ENCODE measurements around the gene FGFR2.

The FGFR2 gene

GRCh38 chr10:121572859-121573537, 25.2 kb downstream of the FGFR2 start:
- H2BK120ac ChIP-seq (ENCODE audit: low read depth, low read length), result no peak overlapping the region
- H3K56ac ChIP-seq (ENCODE audit: low read length), result peak overlapping the region; percentile 7
- H2AK5ac ChIP-seq (ENCODE audit: low read length), result no peak overlapping the region
- H3K27ac ChIP-seq (ENCODE audit: low read depth, low read length), result no peak overlapping the region
- no peak overlapping the region for H3K4ac ChIP-seq (ENCODE audit: low read depth, low read length)
- no peak overlapping the region for H3K4me2 ChIP-seq (ENCODE audit: low read length)
- H2BK15ac ChIP-seq (replicated peaks; ENCODE audit: low read depth), result no peak overlapping the region
- WGBS (ENCODE audit: extremely low coverage, insufficient coverage, low lambda C conversion rate), result no CpG with 5 or more reads among the region's 14 CpGs
- H3K79me2 ChIP-seq (ENCODE audit: control insufficient read depth, insufficient read depth, low read length), result peaks cover 21% of the 10 kb centered on the region
- no peak overlapping the region for H3K18ac ChIP-seq (ENCODE audit: low read length)
- H2BK5ac ChIP-seq (ENCODE audit: low read length), result no peak overlapping the region
- H4K8ac ChIP-seq (ENCODE audit: low read depth, low read length), result no peak overlapping the region
- no peak overlapping the region for H3K9ac ChIP-seq (ENCODE audit: low read length)
- H3K4me3 ChIP-seq (ENCODE audit: low read length), result no peak overlapping the region
- H3K23ac ChIP-seq (ENCODE audit: low read length), result peak overlapping the region; percentile 39
- H3K36me3 ChIP-seq (ENCODE audit: control insufficient read depth, insufficient read depth, low read length), result no peaks in the 10 kb centered on the region
- H3K27me3 ChIP-seq (ENCODE audit: insufficient read depth, low read length, poor library complexity), result no peaks in the 10 kb centered on the region
- peaks cover 2% of the 10 kb centered on the region for H3K4me1 ChIP-seq (ENCODE audit: control insufficient read depth, low read depth, low read length)
- H3K79me1 ChIP-seq (ENCODE audit: low read length), result peaks cover 2% of the 10 kb centered on the region
- no peak for DNase-seq
- H4K5ac ChIP-seq (ENCODE audit: low read length), result no peak overlapping the region

- Histone ChIP-seq H3K9ac (ENCODE audit: low read length) (no peak overlapping the region), H3K36me3 (ENCODE audit: control insufficient read depth, insufficient read depth, low read length) (no peaks in the 10 kb centered on the region), H3K4ac (ENCODE audit: low read depth, low read length) (no peak overlapping the region), H3K27me3 (ENCODE audit: insufficient read depth, low read length, poor library complexity) (no peaks in the 10 kb centered on the region), H4K8ac (ENCODE audit: low read depth, low read length) (no peak overlapping the region), H2BK120ac (ENCODE audit: low read depth, low read length) (no peak overlapping the region), H2AK5ac (ENCODE audit: low read length) (no peak overlapping the region), H3K18ac (ENCODE audit: low read length) (no peak overlapping the region), H3K4me1 (ENCODE audit: control insufficient read depth, low read depth, low read length) (peaks cover 2% of the 10 kb centered on the region), H3K27ac (ENCODE audit: low read depth, low read length) (no peak overlapping the region), H2BK15ac (replicated peaks; ENCODE audit: low read depth) (no peak overlapping the region), H3K79me1 (ENCODE audit: low read length) (peaks cover 5% of the 10 kb centered on the region), H3K23ac (ENCODE audit: low read length) (no peak overlapping the region), H2BK5ac (ENCODE audit: low read length) (no peak overlapping the region), H4K5ac (ENCODE audit: low read length) (no peak overlapping the region), H3K4me2 (ENCODE audit: low read length) (no peak overlapping the region), H3K4me3 (ENCODE audit: low read length) (no peak overlapping the region), H3K79me2 (ENCODE audit: control insufficient read depth, insufficient read depth, low read length) (peaks cover 18% of the 10 kb centered on the region), H3K56ac (ENCODE audit: low read length) (no peak overlapping the region)
- WGBS (ENCODE audit: extremely low coverage, insufficient coverage, low lambda C conversion rate), result no CpG with 5 or more reads among the region's 5 CpGs
- no peak for DNase-seq
Observed at GRCh38 chr10:121570315-121570714, 27.9 kb downstream of the FGFR2 start.

GRCh38 chr10:121568275-121568674, 30.0 kb downstream of the FGFR2 start:
- no CpG with 5 or more reads among the region's 2 CpGs for WGBS (ENCODE audit: extremely low coverage, insufficient coverage, low lambda C conversion rate)
- Histone ChIP-seq H3K4me3 (ENCODE audit: low read length) (no peak overlapping the region), H3K4me2 (ENCODE audit: low read length) (no peak overlapping the region), H3K56ac (ENCODE audit: low read length) (no peak overlapping the region), H3K18ac (ENCODE audit: low read length) (no peak overlapping the region), H4K5ac (ENCODE audit: low read length) (no peak overlapping the region), H3K9ac (ENCODE audit: low read length) (no peak overlapping the region), H3K27me3 (ENCODE audit: insufficient read depth, low read length, poor library complexity) (no peaks in the 10 kb centered on the region), H4K8ac (ENCODE audit: low read depth, low read length) (no peak overlapping the region), H3K4me1 (ENCODE audit: control insufficient read depth, low read depth, low read length) (no peaks in the 10 kb centered on the region), H2BK120ac (ENCODE audit: low read depth, low read length) (no peak overlapping the region), H3K4ac (ENCODE audit: low read depth, low read length) (no peak overlapping the region), H2BK15ac (replicated peaks; ENCODE audit: low read depth) (no peak overlapping the region), H3K27ac (ENCODE audit: low read depth, low read length) (no peak overlapping the region), H3K23ac (ENCODE audit: low read length) (no peak overlapping the region), H3K36me3 (ENCODE audit: control insufficient read depth, insufficient read depth, low read length) (no peaks in the 10 kb centered on the region), H2BK5ac (ENCODE audit: low read length) (no peak overlapping the region), H2AK5ac (ENCODE audit: low read length) (no peak overlapping the region), H3K79me1 (ENCODE audit: low read length) (peaks cover 5% of the 10 kb centered on the region), H3K79me2 (ENCODE audit: control insufficient read depth, insufficient read depth, low read length) (peaks cover 13% of the 10 kb centered on the region)
- DNase-seq, result no peak

- Histone ChIP-seq H3K36me3 (ENCODE audit: control insufficient read depth, insufficient read depth, low read length) (no peaks in the 10 kb centered on the region), H4K5ac (ENCODE audit: low read length) (no peak overlapping the region), H3K18ac (ENCODE audit: low read length) (no peak overlapping the region), H3K4me1 (ENCODE audit: control insufficient read depth, low read depth, low read length) (no peaks in the 10 kb centered on the region), H3K4me3 (ENCODE audit: low read length) (no peak overlapping the region), H2AK5ac (ENCODE audit: low read length) (no peak overlapping the region), H2BK120ac (ENCODE audit: low read depth, low read length) (no peak overlapping the region), H4K8ac (ENCODE audit: low read depth, low read length) (no peak overlapping the region), H3K9ac (ENCODE audit: low read length) (no peak overlapping the region), H3K27ac (ENCODE audit: low read depth, low read length) (no peak overlapping the region), H2BK5ac (ENCODE audit: low read length) (no peak overlapping the region), H3K56ac (ENCODE audit: low read length) (no peak overlapping the region), H3K23ac (ENCODE audit: low read length) (no peak overlapping the region), H3K27me3 (ENCODE audit: insufficient read depth, low read length, poor library complexity) (no peaks in the 10 kb centered on the region), H3K79me1 (ENCODE audit: low read length) (peaks cover 5% of the 10 kb centered on the region), H2BK15ac (replicated peaks; ENCODE audit: low read depth) (no peak overlapping the region), H3K4ac (ENCODE audit: low read depth, low read length) (no peak overlapping the region), H3K79me2 (ENCODE audit: control insufficient read depth, insufficient read depth, low read length) (peaks cover 12% of the 10 kb centered on the region), H3K4me2 (ENCODE audit: low read length) (no peak overlapping the region)
- no CpG with 5 or more reads among the region's 8 CpGs for WGBS (ENCODE audit: extremely low coverage, insufficient coverage, low lambda C conversion rate)
- DNase-seq, result no peak
Observed at GRCh38 chr10:121567569-121567968, 30.7 kb downstream of the FGFR2 start.

- DNase-seq, result no peak
- Histone ChIP-seq H3K36me3 (ENCODE audit: control insufficient read depth, insufficient read depth, low read length) (no peaks in the 10 kb centered on the region), H3K23ac (ENCODE audit: low read length) (no peak overlapping the region), H3K79me2 (ENCODE audit: control insufficient read depth, insufficient read depth, low read length) (peaks cover 12% of the 10 kb centered on the region), H3K27ac (ENCODE audit: low read depth, low read length) (no peak overlapping the region), H3K56ac (ENCODE audit: low read length) (no peak overlapping the region), H2BK15ac (replicated peaks; ENCODE audit: low read depth) (no peak overlapping the region), H2AK5ac (ENCODE audit: low read length) (no peak overlapping the region), H3K9ac (ENCODE audit: low read length) (no peak overlapping the region), H3K18ac (ENCODE audit: low read length) (no peak overlapping the region), H2BK5ac (ENCODE audit: low read length) (no peak overlapping the region), H2BK120ac (ENCODE audit: low read depth, low read length) (no peak overlapping the region), H4K8ac (ENCODE audit: low read depth, low read length) (no peak overlapping the region), H3K79me1 (ENCODE audit: low read length) (peaks cover 5% of the 10 kb centered on the region), H3K4me1 (ENCODE audit: control insufficient read depth, low read depth, low read length) (no peaks in the 10 kb centered on the region), H3K27me3 (ENCODE audit: insufficient read depth, low read length, poor library complexity) (no peaks in the 10 kb centered on the region), H4K5ac (ENCODE audit: low read length) (no peak overlapping the region), H3K4me2 (ENCODE audit: low read length) (no peak overlapping the region), H3K4me3 (ENCODE audit: low read length) (no peak overlapping the region), H3K4ac (ENCODE audit: low read depth, low read length) (no peak overlapping the region)
- no CpG with 5 or more reads among the region's 6 CpGs for WGBS (ENCODE audit: extremely low coverage, insufficient coverage, low lambda C conversion rate)
Observed at GRCh38 chr10:121566755-121567154, 31.5 kb downstream of the FGFR2 start.

All from mesendoderm (in vitro differentiated cells).